GM18873 (cell line): ENCODE results near the gene SPEN.
"Not testable (repeated sequence)": the region's sequence is repeated elsewhere in the genome, so short reads cannot be mapped to it uniquely, and the experiment has no call there.

ENCODE experiments used
- ATAC-seq: cut with Tn5 transposase; IDR thresholded peaks from one replicate; pipeline ENCODE4 v1.9.1; 2021; ENCODE audit warnings: mild to moderate bottlenecking, moderate library complexity, moderate number of reproducible peaks; ENCODE audit not compliant: unreplicated experiment, low FRiP score

Gene SPEN

DNA sequence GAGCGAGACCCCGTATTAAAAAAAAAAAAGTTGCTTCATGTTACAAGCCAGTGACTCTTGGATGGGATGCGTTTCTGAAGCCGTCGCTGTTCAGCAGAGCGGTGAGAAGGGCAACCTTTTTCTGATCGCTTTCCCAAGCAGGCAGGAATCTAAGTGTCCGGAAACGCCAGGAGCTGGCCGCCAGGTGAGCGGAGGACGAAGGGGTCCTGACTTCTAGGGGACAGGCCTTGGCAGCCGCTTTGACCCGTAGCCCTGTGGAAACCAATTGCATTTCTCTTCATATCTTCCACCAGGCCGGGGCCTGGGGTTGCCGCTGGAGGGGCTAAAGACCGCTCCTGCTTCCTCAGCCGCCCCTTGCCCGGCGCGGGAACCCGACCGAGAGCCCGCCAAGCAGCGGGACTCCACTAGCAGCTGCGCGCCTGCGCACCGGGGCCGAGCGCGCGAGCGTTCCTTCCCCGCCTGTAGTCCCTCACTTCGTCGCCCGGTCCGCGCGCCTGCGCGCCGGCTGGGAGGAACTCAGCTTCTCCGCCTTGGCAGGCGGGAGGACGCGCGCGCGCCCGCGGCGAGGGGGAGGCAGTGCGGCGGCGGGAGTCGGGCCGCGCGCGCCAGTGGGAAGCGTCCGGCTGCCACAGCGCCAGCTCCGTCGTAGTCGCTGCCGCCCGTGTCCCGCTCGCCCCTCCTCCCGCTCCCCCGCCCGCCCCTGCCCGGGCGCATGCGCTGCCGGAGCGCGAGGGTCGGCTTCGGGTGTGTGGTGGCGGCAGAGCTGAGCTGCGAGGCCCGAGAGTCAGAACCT is at the start of gene SPEN:
Gene SPEN (plus strand): TSS at position 608 of the 793 bp plus-strand sequence. CDS start 361 bp downstream, outside the sequence.
- ATAC-seq = peak; percentile 43

DNA sequence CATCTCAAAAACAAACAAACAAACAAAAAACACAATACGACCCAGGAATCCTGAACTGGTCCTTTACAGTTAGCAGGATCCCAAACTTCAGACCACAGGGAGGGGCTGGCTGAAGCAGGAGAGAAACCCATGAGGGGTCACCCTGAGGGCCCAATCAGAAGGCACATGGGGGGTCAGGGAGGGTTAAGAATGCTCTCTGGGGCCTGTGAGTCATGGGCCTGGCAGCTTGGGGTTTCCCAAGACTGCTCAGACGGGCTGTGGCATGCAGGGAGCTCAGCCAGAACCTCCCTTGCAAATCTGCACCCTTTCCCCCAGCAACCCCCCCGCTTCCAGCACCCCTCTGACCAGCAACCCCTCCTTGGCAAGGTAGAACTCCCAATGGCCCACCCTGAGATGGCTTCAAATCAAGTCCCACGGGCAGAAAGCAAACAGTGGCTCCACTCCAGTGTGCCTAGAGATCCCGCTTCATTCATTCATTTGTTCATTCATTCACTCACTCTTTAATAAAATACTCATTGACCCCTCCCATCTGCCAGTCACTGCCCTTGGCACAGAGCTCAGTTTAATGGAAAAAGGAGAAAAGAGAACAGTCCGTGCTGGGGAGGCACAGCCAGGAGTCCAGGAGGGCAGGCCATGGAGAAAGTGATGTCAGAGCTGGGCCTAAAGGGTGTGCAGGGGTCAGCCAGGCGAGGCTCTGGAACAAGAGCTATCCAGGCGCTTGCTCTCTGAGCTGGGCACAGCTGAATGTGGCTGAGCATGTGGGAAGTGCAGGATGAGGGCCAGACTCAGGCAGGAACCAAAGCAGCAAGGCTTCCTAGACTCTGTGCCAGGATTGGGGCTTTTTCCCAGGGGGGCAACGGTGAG is 48.3 kb upstream of the SPEN start:
- ATAC-seq = no peak

DNA sequence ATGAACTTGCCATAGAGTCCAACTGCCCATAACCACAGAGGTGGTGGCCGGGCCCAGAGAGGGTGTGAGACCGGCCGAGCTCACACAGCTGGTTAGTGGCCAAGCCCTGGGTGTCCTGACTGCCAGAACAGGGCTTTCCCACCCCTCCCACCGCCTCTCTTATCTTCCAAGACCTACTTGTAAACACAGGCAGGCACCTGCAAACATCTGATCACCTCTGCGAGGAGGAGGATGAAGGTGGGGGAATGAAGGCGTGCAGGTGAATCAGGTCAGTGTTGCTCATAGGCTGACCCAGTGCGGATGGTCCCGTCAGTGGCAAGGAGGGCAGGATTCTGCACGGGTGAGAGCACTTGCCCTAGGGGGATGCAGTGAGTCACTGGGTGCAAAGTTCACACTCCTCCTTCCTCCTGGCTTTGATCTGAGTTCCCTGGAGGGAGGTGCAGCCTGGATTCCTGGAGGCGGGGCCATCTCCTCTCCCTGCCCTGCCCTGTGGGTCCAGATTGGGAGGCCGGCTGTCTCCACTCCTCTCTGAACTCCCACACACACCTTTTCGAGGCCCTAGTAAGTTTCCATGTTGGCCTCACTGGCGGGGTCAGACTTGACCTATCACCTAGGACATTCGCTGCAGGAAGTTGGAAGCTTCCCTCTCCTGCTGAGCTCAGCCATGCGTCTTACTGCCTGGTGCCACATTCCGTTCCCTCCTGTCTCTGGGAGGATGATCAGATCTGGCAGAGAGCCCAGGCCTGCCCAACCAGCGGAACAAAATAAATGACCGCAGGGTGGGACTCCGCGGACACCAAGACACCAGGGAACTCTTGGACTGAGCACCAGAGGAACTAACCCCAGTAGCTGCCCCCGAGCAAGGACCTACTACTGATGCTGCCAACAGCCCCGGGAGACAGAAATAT is 47.3 kb upstream of the SPEN start:
- no peak for ATAC-seq

DNA sequence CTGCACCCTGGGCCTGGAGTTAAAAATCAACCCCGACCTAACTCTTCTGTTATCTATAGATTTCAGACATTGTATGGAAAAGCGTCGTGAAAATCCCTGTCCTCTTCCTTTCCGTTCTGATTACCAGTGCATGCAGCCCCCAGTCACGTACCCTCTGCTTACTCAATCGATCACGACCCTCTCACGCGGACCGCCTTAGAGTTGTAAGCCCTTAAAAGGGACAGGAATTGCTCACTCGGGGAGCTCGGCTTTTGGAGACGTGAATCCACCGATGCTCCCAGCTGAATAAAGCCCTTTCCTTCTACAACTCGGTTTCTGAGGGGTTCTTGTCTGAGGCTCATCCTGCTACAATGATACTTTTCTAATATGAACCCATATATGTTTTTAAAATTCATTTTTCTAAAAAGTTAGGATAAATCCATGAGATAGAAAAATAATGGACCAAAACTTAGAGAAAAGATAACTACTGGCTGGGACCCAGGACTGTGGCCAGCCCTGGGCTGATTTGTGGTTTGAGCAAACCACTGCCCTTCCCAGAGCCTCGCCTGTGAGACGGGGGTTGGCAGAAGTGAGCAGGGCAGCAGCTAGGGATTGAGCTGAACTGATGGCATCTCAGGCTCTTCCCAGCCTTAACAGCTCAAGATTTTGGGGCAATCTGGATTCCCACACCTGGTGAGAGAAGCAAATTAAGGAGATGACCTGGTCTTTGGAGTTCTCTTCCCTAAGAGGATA is 45.1 kb upstream of the SPEN start:
- ATAC-seq = no peak

DNA sequence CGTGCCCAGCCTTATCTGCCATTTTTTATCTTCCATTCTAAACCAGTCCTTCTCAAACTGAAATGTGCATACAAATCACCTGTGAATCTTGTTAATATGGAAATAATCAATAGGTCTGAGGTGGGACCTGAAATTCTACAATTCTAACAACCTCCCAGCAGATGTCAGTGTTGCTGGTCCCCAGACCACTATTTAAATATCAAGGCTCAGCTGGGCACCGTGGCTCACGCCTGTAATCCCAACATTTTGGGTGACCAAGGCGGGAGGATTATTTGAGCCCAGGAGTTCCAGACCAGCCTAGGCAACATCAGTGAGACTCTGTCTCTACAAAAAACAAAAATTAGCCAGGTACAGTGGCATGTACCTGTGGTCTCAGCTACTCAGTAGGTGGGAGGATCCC is 44.1 kb upstream of the SPEN start:
- ATAC-seq = no peak

GRCh38 chr1:15804060-15804459 is 43.4 kb upstream of the SPEN start:
- no peak for ATAC-seq

- no peak for ATAC-seq
These were observed 40.4 kb upstream of the SPEN start for GRCh38 chr1:15807121-15807520.

- not testable (repeated sequence) for ATAC-seq
These were observed 40.0 kb upstream of the SPEN start, which contains the start of gene UQCRHL for GRCh38 chr1:15807549-15807948. Gene UQCRHL (minus strand): TSS chr1:15807649. CDS start chr1:15807649, 0 bp downstream.

DNA sequence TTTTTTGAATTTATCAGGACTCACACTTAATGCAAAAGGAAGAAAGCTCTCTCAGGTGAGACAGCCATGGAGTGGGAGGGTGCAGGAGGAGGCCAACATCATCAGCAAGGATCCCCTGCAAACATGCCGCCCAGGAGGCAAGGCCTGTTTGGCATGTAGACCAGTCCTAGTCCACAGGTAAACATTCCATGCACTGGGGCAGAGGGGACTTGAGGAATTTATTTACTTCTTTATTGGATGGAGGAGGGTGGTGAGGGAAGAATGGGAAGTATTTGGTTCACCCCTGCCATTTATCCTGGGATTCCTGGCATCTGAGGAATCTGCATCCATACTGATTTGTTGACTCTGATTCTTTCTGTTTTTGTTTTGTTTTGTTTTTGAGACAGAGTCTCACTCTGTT is 38.6 kb upstream of the SPEN start:
- ATAC-seq = no peak

DNA sequence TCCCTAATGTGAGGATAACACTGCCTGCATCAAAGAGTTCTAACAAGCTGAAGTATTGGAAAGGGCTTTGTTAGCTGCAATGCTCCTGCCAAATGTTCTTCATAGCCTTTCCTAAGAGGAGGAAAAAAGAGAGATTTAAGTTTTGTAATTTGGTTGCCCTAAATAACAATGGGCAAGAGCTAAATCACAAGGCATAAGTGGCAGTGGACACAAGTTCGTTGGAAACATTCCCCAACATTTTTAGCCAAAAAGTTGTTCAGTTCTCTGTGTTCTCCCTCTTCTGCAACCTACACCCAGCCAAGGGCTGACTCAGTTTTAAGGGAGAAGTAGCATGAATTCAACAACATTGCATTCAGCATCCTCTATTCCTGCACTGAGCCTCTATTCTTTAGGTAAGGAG is 37.4 kb upstream of the SPEN start:
- no peak for ATAC-seq

- no peak for ATAC-seq
These were observed 30.8 kb upstream of the SPEN start for GRCh38 chr1:15816674-15817073.

- ATAC-seq = no peak
These were observed 27.0 kb upstream of the SPEN start for GRCh38 chr1:15820478-15820877.

- no peak for ATAC-seq
These were observed 21.7 kb upstream of the SPEN start for GRCh38 chr1:15825800-15826199.

GRCh38 chr1:15826810-15827507 is 20.5 kb upstream of the SPEN start:
- no peak for ATAC-seq

GRCh38 chr1:15827567-15827966 is 19.9 kb upstream of the SPEN start:
- not testable (repeated sequence) for ATAC-seq

GRCh38 chr1:15828931-15829330 is 18.6 kb upstream of the SPEN start:
- not testable (repeated sequence) for ATAC-seq

GRCh38 chr1:15830258-15830657 is 17.2 kb upstream of the SPEN start:
- no peak for ATAC-seq

- no peak for ATAC-seq
These were observed 14.3 kb upstream of the SPEN start for GRCh38 chr1:15833069-15833679.
